ENCODE data around the gene ZNF341.
"Not testable (repeated sequence)": the region's sequence is repeated elsewhere in the genome, so short reads cannot be mapped to it uniquely, and the experiment has no call there.

ZNF341 gene

GRCh38 chr20:33689973-33690372, 41.8 kb upstream of the ZNF341 start:
- H3K27ac ChIP-seq (ENCODE audit: low read depth, low read length), result no peak overlapping the region
- peaks cover 15% of the 10 kb centered on the region for H3K4me1 ChIP-seq (ENCODE audit: control insufficient read depth, insufficient read depth, low read length)
- no peaks in the 10 kb centered on the region for H3K36me3 ChIP-seq (ENCODE audit: control insufficient read depth, insufficient read depth, low read length)
- H3K27me3 ChIP-seq (ENCODE audit: control insufficient read depth, insufficient read depth, low read length), result no peaks in the 10 kb centered on the region; the same call in 1 of the 2 replicates
- H3K9me3 ChIP-seq (ENCODE audit: control insufficient read depth, insufficient read depth, low read length), result no peaks in the 10 kb centered on the region
- H3K4me3 ChIP-seq (ENCODE audit: low read depth, low read length), result no peak overlapping the region
- H3K9ac ChIP-seq (ENCODE audit: low read depth, low read length), result no peak overlapping the region

- Histone ChIP-seq H3K36me3 (ENCODE audit: control insufficient read depth, insufficient read depth, low read length) (no peaks in the 10 kb centered on the region), H3K9ac (ENCODE audit: low read depth, low read length) (no peak overlapping the region), H3K27me3 (ENCODE audit: control insufficient read depth, insufficient read depth, low read length) (no peaks in the 10 kb centered on the region), H3K27ac (ENCODE audit: low read depth, low read length) (no peak overlapping the region), H3K9me3 (ENCODE audit: control insufficient read depth, insufficient read depth, low read length) (no peaks in the 10 kb centered on the region), H3K4me1 (ENCODE audit: control insufficient read depth, insufficient read depth, low read length) (peaks cover 9% of the 10 kb centered on the region), H3K4me3 (ENCODE audit: low read depth, low read length) (no peak overlapping the region)
Observed at GRCh38 chr20:33693289-33693688, 38.5 kb upstream of the ZNF341 start.

GRCh38 chr20:33693741-33694638, 37.8 kb upstream of the ZNF341 start:
- H3K9me3 ChIP-seq (ENCODE audit: control insufficient read depth, insufficient read depth, low read length), result no peaks in the 10 kb centered on the region; the same call in 1 of the 2 replicates

DNA sequence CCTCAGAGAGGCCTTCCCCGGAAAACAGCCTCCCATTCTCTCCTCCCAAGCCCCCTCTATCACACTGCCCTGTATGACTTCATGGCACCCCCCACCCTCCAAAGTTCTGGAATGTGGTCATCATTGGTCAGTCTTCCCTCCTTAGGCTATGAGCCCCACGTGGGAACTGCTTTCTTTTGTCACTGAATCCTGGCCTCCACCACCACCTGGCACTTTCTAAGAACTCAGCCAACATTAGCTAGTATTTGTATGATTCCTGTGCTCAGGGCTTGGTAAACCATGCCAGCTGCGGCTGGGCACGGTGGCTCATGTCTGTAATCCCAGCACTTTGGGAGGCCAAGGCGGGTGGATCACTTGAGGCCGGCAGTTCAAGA, 37.2 kb upstream of the ZNF341 start:
- H3K9me3 ChIP-seq (ENCODE audit: control insufficient read depth, insufficient read depth, low read length), result no peaks in the 10 kb centered on the region; the same call in 1 of the 2 replicates
- H3K27ac ChIP-seq (ENCODE audit: low read depth, low read length), result no peak overlapping the region
- H3K4me3 ChIP-seq (ENCODE audit: low read depth, low read length), result no peak overlapping the region
- no peak overlapping the region for H3K9ac ChIP-seq (ENCODE audit: low read depth, low read length)
- no peaks in the 10 kb centered on the region for H3K27me3 ChIP-seq (ENCODE audit: control insufficient read depth, insufficient read depth, low read length)
- peaks cover 9% of the 10 kb centered on the region for H3K4me1 ChIP-seq (ENCODE audit: control insufficient read depth, insufficient read depth, low read length)
- H3K36me3 ChIP-seq (ENCODE audit: control insufficient read depth, insufficient read depth, low read length), result no peaks in the 10 kb centered on the region

More at GRCh38 chr20:33693741-33694638, 37.8 kb upstream of the ZNF341 start:
- H3K27ac ChIP-seq (ENCODE audit: low read depth, low read length), result no peak overlapping the region
- H3K9ac ChIP-seq (ENCODE audit: low read depth, low read length), result no peak overlapping the region
- no peaks in the 10 kb centered on the region for H3K27me3 ChIP-seq (ENCODE audit: control insufficient read depth, insufficient read depth, low read length)
- no peak overlapping the region for H3K4me3 ChIP-seq (ENCODE audit: low read depth, low read length)
- H3K36me3 ChIP-seq (ENCODE audit: control insufficient read depth, insufficient read depth, low read length), result no peaks in the 10 kb centered on the region
- peaks cover 9% of the 10 kb centered on the region for H3K4me1 ChIP-seq (ENCODE audit: control insufficient read depth, insufficient read depth, low read length)

DNA sequence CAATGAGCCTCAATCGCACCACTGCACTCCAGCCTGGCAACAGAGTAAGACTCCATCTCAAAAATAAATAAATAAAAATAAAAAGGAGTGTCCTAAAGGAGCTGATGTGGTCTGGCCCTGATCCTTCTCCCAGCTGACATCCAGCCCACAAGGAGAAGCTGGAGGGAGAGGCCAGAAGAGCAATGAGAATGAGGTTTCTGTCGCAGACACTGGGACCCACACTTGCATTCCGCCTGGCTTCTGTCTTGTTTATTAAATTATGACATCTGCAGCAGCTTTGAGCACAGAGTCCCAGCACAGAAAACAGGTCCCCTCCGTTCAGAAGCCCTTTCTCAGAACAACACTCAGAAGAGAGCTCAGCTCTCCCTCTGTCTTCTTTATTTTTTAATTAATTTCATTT, 35.3 kb upstream of the ZNF341 start:
- no peak overlapping the region for H3K27ac ChIP-seq (ENCODE audit: low read depth, low read length)
- no peak overlapping the region for H3K4me3 ChIP-seq (ENCODE audit: low read depth, low read length)

GRCh38 chr20:33697129-33697528, 34.7 kb upstream of the ZNF341 start:
- H3K9ac ChIP-seq (ENCODE audit: low read depth, low read length), result no peak overlapping the region
- H3K4me3 ChIP-seq (ENCODE audit: low read depth, low read length), result no peak overlapping the region
- H3K36me3 ChIP-seq (ENCODE audit: control insufficient read depth, insufficient read depth, low read length), result no peaks in the 10 kb centered on the region
- H3K9me3 ChIP-seq (ENCODE audit: control insufficient read depth, insufficient read depth, low read length), result no peaks in the 10 kb centered on the region; the same call in 1 of the 2 replicates
- H3K4me1 ChIP-seq (ENCODE audit: control insufficient read depth, insufficient read depth, low read length), result peaks cover 9% of the 10 kb centered on the region
- no peak overlapping the region for H3K27ac ChIP-seq (ENCODE audit: low read depth, low read length)
- no peaks in the 10 kb centered on the region for H3K27me3 ChIP-seq (ENCODE audit: control insufficient read depth, insufficient read depth, low read length)

More for the DNA sequence above, 35.3 kb upstream of the ZNF341 start:
- Histone ChIP-seq H3K4me1 (ENCODE audit: control insufficient read depth, insufficient read depth, low read length) (peaks cover 9% of the 10 kb centered on the region), H3K27me3 (ENCODE audit: control insufficient read depth, insufficient read depth, low read length) (no peaks in the 10 kb centered on the region), H3K9ac (ENCODE audit: low read depth, low read length) (no peak overlapping the region), H3K36me3 (ENCODE audit: control insufficient read depth, insufficient read depth, low read length) (no peaks in the 10 kb centered on the region), H3K9me3 (ENCODE audit: control insufficient read depth, insufficient read depth, low read length) (no peaks in the 10 kb centered on the region; the same call in 1 of the 2 replicates)

GRCh38 chr20:33698966-33699365, 32.8 kb upstream of the ZNF341 start:
- not testable (repeated sequence) for H3K4me1 ChIP-seq (ENCODE audit: control insufficient read depth, insufficient read depth, low read length); H3K36me3 ChIP-seq (ENCODE audit: control insufficient read depth, insufficient read depth, low read length); H3K27me3 ChIP-seq (ENCODE audit: control insufficient read depth, insufficient read depth, low read length); H3K27ac ChIP-seq (ENCODE audit: low read depth, low read length); H3K9ac ChIP-seq (ENCODE audit: low read depth, low read length); H3K4me3 ChIP-seq (ENCODE audit: low read depth, low read length); H3K9me3 ChIP-seq (ENCODE audit: control insufficient read depth, insufficient read depth, low read length)

DNA sequence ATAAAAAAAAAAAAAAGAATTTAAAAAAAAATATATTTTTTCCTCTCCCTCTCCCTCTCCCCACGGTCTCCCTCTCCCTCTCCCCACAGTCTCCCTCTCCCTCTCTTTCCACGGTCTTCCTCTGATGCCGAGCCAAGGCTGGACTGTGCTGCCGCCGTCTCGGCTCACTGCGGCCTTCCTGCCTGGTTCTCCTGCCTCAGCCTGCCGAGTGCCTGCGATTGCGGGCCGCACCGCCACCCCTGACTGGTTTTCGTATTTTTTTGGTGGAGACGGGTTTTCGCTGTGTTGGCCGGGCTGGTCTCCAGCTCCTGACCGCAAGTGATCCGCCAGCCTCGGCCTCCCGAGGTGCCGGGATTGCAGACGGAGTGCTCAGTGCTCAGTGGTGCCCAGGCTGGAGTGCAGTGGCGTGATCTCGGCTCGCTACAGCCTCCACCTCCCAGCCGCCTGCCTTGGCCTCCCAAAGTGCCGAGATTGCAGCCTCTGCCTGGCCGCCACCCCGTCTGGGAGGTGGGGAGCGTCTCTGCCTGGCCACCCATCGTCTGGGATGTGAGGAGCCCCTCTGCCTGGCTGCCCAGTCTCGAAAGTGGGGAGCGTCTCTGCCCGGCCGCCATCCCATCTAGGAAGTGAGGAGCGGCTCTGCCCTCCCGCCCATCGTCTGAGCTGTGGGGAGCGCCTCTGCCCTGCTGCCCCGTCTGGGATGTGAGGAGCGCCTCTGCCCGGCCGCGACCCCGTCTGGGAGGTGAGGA, 30.9 kb upstream of the ZNF341 start:
- H3K9me3 ChIP-seq (ENCODE audit: control insufficient read depth, insufficient read depth, low read length); H3K9ac ChIP-seq (ENCODE audit: low read depth, low read length); H3K4me3 ChIP-seq (ENCODE audit: low read depth, low read length); H3K4me1 ChIP-seq (ENCODE audit: control insufficient read depth, insufficient read depth, low read length); H3K36me3 ChIP-seq (ENCODE audit: control insufficient read depth, insufficient read depth, low read length); H3K27ac ChIP-seq (ENCODE audit: low read depth, low read length); H3K27me3 ChIP-seq (ENCODE audit: control insufficient read depth, insufficient read depth, low read length): not testable (repeated sequence)

DNA sequence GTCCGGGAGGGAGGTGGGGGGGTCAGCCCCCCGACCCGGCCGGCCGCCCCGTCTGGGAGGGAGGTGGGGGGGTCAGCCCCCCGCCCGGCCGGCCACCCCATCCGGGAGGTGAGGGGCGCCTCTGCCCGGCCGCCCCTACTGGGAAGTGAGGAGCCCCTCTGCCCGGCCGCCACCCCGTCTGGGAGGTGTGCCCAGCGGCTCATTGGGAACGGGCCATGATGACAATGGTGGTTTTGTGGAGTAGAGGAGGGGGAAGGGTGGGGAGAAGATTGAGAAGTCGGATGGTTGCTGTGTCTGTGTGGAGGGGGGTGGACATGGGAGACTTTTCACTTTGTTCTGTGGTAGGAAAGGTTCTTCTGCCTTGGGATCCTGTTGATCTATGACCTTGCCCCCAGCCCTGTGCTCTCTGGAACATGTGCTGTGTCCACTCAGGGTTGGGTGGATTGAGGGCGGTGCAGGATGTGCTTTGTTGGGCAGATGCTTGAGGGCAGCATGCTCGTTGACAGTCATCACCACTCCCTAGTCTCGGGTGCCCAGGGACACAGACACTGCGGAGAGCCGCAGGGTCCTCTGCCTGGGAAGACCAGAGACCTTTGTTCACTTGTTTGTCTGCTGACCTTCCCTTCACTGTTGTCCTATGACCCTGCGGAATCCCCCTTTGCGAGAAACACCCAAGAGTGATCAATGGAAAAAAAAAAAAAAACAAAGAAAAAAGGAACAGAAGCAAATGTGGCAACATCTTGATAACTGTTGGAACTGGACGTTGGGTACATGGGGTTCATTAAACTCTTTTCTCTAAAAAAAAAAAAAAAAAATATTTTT, 30.0 kb upstream of the ZNF341 start:
- no peaks in the 10 kb centered on the region for H3K36me3 ChIP-seq (ENCODE audit: control insufficient read depth, insufficient read depth, low read length)
- no peak overlapping the region for H3K27ac ChIP-seq (ENCODE audit: low read depth, low read length)
- no peak overlapping the region for H3K9ac ChIP-seq (ENCODE audit: low read depth, low read length)
- H3K4me1 ChIP-seq (ENCODE audit: control insufficient read depth, insufficient read depth, low read length), result no peaks in the 10 kb centered on the region
- H3K9me3 ChIP-seq (ENCODE audit: control insufficient read depth, insufficient read depth, low read length), result no peaks in the 10 kb centered on the region; the same call in 1 of the 2 replicates
- H3K4me3 ChIP-seq (ENCODE audit: low read depth, low read length), result no peak overlapping the region
- H3K27me3 ChIP-seq (ENCODE audit: control insufficient read depth, insufficient read depth, low read length), result no peaks in the 10 kb centered on the region

GRCh38 chr20:33702861-33703260, 28.9 kb upstream of the ZNF341 start:
- Histone ChIP-seq H3K36me3 (ENCODE audit: control insufficient read depth, insufficient read depth, low read length) (no peaks in the 10 kb centered on the region), H3K4me3 (ENCODE audit: low read depth, low read length) (no peak overlapping the region), H3K27ac (ENCODE audit: low read depth, low read length) (no peak overlapping the region), H3K9ac (ENCODE audit: low read depth, low read length) (no peak overlapping the region), H3K9me3 (ENCODE audit: control insufficient read depth, insufficient read depth, low read length) (no peaks in the 10 kb centered on the region; the same call in 1 of the 2 replicates), H3K4me1 (ENCODE audit: control insufficient read depth, insufficient read depth, low read length) (no peaks in the 10 kb centered on the region), H3K27me3 (ENCODE audit: control insufficient read depth, insufficient read depth, low read length) (no peaks in the 10 kb centered on the region)

Data from HUES48 (cell line).